Gastrocnemius medialis (tissue), 4 donors: ENCODE measurements around the gene NTSR2.

Source experiments
- CTCF ChIP-seq, 5 experiments: fragments of 450-650 bp in 3 of 5; fragments of 200-600 bp in 2 of 5; sonication (generic) in 2 of 5; IDR thresholded peaks in 4 of 5; conservative IDR thresholded peaks in 1 of 5; 1 replicate in 4 of 5; 2 replicates in 1 of 5; pipeline ENCODE4 v1.5.1; 2016 to 2019; ENCODE audit warnings: antibody characterized with exemption in 5 of 5, mild to moderate bottlenecking in 3 of 5, moderate library complexity in 3 of 5
- POLR2A ChIP-seq, 2 donors: fragments of 450-650 bp; IDR thresholded peaks; one replicate each; pipeline ENCODE4 v1.6.1; 2017; ENCODE audit warnings: antibody characterized with exemption in 2 of 2, mild to moderate bottlenecking in 2 of 2, moderate library complexity in 2 of 2

GRCh38 chr2:11697103-11697871 is 27.3 kb upstream of the NTSR2 start:
- TF ChIP-seq CTCF (IDR thresholded peaks at IDR 0.05 in 4 of 5, conservative IDR thresholded peaks at IDR 0.05 in 1 of 5) (no peak), POLR2A (IDR thresholded peaks at IDR 0.05) (no peak)
